Glomerular visceral epithelial cell (primary cell): ENCODE measurements around the gene POLD1.

ENCODE experiments used
- DNase-seq: peaks from one replicate; pipeline ENCODE4 v3.0.0-alpha.2; 2016; ENCODE audit errors: extremely low spot score

POLD1 gene

DNA sequence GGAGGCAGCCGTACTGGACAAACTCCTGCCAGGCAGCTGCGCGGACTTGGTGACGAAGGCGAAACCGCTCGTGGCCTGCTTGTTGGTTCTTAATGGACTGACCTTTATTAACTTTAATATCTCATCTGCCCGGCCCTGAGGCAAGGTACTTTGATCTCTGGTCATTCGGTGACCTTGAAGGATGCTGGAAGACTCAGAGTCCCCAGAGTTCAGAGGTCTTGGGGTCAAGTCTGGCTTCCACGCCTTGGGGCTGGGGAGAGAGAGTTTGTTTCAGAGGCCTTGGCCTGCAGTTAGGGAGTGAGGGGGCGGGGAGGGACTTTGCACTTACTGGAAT lies 82.5 kb downstream of the POLD1 start:
- DNase-seq, result no peak

DNA sequence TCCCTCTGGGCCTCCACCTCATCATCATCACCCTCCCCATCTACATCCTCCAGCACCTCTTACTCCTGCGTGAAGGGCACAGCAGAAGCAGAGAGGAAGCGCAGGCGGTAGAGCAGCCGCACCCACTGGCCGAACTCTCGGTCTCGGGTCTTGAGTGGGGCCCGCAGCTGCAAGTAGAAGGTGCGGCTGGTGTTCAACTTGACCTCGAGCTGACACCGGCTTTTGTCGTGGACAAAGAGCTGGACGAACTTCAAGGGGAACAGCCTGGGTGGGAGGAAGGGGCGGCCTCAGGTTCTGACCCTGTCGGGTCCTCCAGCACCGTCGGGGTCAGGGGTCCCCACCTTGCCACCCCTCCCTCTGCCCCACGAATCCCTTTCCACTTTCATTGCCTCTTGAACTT lies 83.4 kb downstream of the POLD1 start:
- DNase-seq, result no peak
